Loucy (cell line): ENCODE results near the gene NDUFAF2.
A peak's percentile ranks its signal among the peaks of the same experiment; 100 is the strongest.

Experiments used
- H2AFZ ChIP-seq: fragments of 200-600 bp; sonication (generic); 2 replicates; pipeline ENCODE4 v1.6.0; 2016; ENCODE audit warnings: antibody characterized with exemption, mild to moderate bottlenecking, low read length, moderate library complexity
- H3F3A ChIP-seq: fragments of 200-600 bp; 2 replicates; pipeline ENCODE4 v1.6.0; 2016; ENCODE audit warnings: antibody characterized with exemption, low read depth, mild to moderate bottlenecking
- H3K27me3 ChIP-seq: fragments of 200-600 bp; sonication (generic); 2 replicates; pipeline ENCODE4 v1.6.1; 2014; ENCODE audit warnings: low read length, mild to moderate bottlenecking; ENCODE audit not compliant: insufficient read depth, poor library complexity, severe bottlenecking
- H3K36me3 ChIP-seq: fragments of 200-600 bp; sonication (generic); 2 replicates; pipeline ENCODE4 v1.6.1; 2016; ENCODE audit warnings: low read length; ENCODE audit not compliant: insufficient read depth
- H3K4me1 ChIP-seq: fragments of 200-600 bp; sonication (generic); 2 replicates; pipeline ENCODE4 v1.5.1; 2014; ENCODE audit warnings: low read length, mild to moderate bottlenecking; ENCODE audit not compliant: insufficient read depth, poor library complexity, severe bottlenecking
- H3K4me2 ChIP-seq: fragments of 200-600 bp; sonication (generic); 2 replicates; pipeline ENCODE4 v1.6.0; 2014; ENCODE audit warnings: antibody characterized with exemption, low read length, low read depth, mild to moderate bottlenecking; ENCODE audit not compliant: poor library complexity, severe bottlenecking
- H3K4me3 ChIP-seq: fragments of 200-600 bp; sonication (generic); 2 replicates; pipeline ENCODE4 v1.5.1; 2014; ENCODE audit warnings: low read length, mild to moderate bottlenecking, mixed read lengths; ENCODE audit not compliant: poor library complexity, severe bottlenecking
- H3K79me2 ChIP-seq: fragments of 200-600 bp; sonication (generic); 2 replicates; pipeline ENCODE4 v1.6.1; 2014; ENCODE audit warnings: low read length; ENCODE audit not compliant: insufficient read depth
- H3K9ac ChIP-seq: fragments of 200-600 bp; sonication (generic); 2 replicates; pipeline ENCODE4 v1.6.0; 2014; ENCODE audit warnings: mild to moderate bottlenecking, low read depth, low read length, moderate library complexity; ENCODE audit not compliant: poor library complexity, severe bottlenecking
- H3K9me2 ChIP-seq: fragments of 200-600 bp; sonication (generic); replicated peaks from 2 replicates; pipeline ENCODE4 v1.6.1; 2016; ENCODE audit warnings: low read depth, low read length, mixed read lengths
- H3K9me3 ChIP-seq: fragments of 200-600 bp; sonication (generic); 2 replicates; pipeline ENCODE4 v1.6.1; 2014; ENCODE audit warnings: mild to moderate bottlenecking, antibody characterized with exemption, low read length, low read depth; ENCODE audit not compliant: insufficient read depth
- H4K20me1 ChIP-seq: fragments of 200-600 bp; sonication (generic); 2 replicates; pipeline ENCODE4 v1.6.0; 2014; ENCODE audit warnings: antibody characterized with exemption, low read length, mild to moderate bottlenecking; ENCODE audit not compliant: insufficient read depth, poor library complexity, severe bottlenecking
- CTCF ChIP-seq: fragments of 200-600 bp; sonication (generic); conservative IDR thresholded peaks from 2 replicates; pipeline ENCODE4 v1.5.1; 2014; ENCODE audit warnings: mild to moderate bottlenecking, antibody characterized with exemption, low read length
- EZH2phosphoT487 ChIP-seq: fragments of 200-600 bp; IDR thresholded peaks from 2 replicates; pipeline ENCODE4 v1.6.1; 2018; ENCODE audit warnings: antibody characterized with exemption, mild to moderate bottlenecking, moderate library complexity, borderline replicate concordance

NDUFAF2 gene

GRCh38 chr5:60958712-60959111, 13.7 kb downstream of the NDUFAF2 start:
- Histone ChIP-seq H3K9me3 (peaks cover 5% of the 10 kb centered on the region; the same call in 1 of the 2 replicates), H3F3A (no peaks in the 10 kb centered on the region; the same call in 1 of the 2 replicates)
- TF ChIP-seq CTCF: no peak
- TF ChIP-seq EZH2phosphoT487: no peak

GRCh38 chr5:60959156-60959555, 14.2 kb downstream of the NDUFAF2 start:
- peaks cover 5% of the 10 kb centered on the region; the same call in 1 of the 2 replicates for H3K9me3 ChIP-seq
- H3K36me3 ChIP-seq: no peaks in the 10 kb centered on the region
- no peaks in the 10 kb centered on the region for H3K27me3 ChIP-seq
- no peak overlapping the region for H2AFZ ChIP-seq
- H3K4me1 ChIP-seq: no peaks in the 10 kb centered on the region
- H3F3A ChIP-seq: no peaks in the 10 kb centered on the region; the same call in 1 of the 2 replicates
- no peak overlapping the region for H3K4me2 ChIP-seq
- no peak overlapping the region for H3K9ac ChIP-seq
- TF ChIP-seq CTCF (peak; percentile 57), EZH2phosphoT487 (no peak)
- H3K79me2 ChIP-seq: no peaks in the 10 kb centered on the region
- no peak overlapping the region for H3K4me3 ChIP-seq
- H4K20me1 ChIP-seq: no peaks in the 10 kb centered on the region
- no peaks in the 10 kb centered on the region for H3K9me2 ChIP-seq

More at GRCh38 chr5:60958712-60959111, 13.7 kb downstream of the NDUFAF2 start:
- Histone ChIP-seq H3K4me1 (no peaks in the 10 kb centered on the region), H3K4me2 (no peak overlapping the region), H3K79me2 (no peaks in the 10 kb centered on the region), H3K27me3 (no peaks in the 10 kb centered on the region), H3K9me2 (no peaks in the 10 kb centered on the region), H2AFZ (no peak overlapping the region), H4K20me1 (no peaks in the 10 kb centered on the region), H3K36me3 (no peaks in the 10 kb centered on the region), H3K9ac (no peak overlapping the region), H3K4me3 (no peak overlapping the region)

- Histone ChIP-seq H3K4me1 (no peaks in the 10 kb centered on the region), H3K27me3 (no peaks in the 10 kb centered on the region)
Observed at GRCh38 chr5:60960591-60960990, 15.6 kb downstream of the NDUFAF2 start.

More at GRCh38 chr5:60960591-60960990, 15.6 kb downstream of the NDUFAF2 start:
- TF ChIP-seq CTCF (peak; percentile 68), EZH2phosphoT487 (no peak)
- H2AFZ ChIP-seq: no peak overlapping the region
- no peaks in the 10 kb centered on the region for H3K9me2 ChIP-seq
- no peak overlapping the region for H3K4me3 ChIP-seq
- H3F3A ChIP-seq: no peaks in the 10 kb centered on the region; the same call in 1 of the 2 replicates
- H3K79me2 ChIP-seq: no peaks in the 10 kb centered on the region
- no peak overlapping the region for H3K9ac ChIP-seq
- no peaks in the 10 kb centered on the region for H3K36me3 ChIP-seq
- H3K4me2 ChIP-seq: no peak overlapping the region
- no peaks in the 10 kb centered on the region for H3K9me3 ChIP-seq
- H4K20me1 ChIP-seq: no peaks in the 10 kb centered on the region
